HEK293T (cell line): ENCODE data around the gene USH1C.

ENCODE experiments used
- ARNT ChIP-seq: fragments of 450-650 bp; IDR thresholded peaks from 2 replicates; pipeline ENCODE4 v1.6.1; 2017; ENCODE audit warnings: mild to moderate bottlenecking
- CTBP1 ChIP-seq: fragments of 450-650 bp; IDR thresholded peaks from 2 replicates; pipeline ENCODE4 v1.6.1; 2016; ENCODE audit warnings: borderline replicate concordance
- FOXA1 ChIP-seq: fragments of 450-650 bp; IDR thresholded peaks from 2 replicates; pipeline ENCODE4 v1.6.1; 2016; ENCODE audit warnings: mild to moderate bottlenecking
- FOXM1 ChIP-seq: fragments of 450-650 bp; IDR thresholded peaks from 2 replicates; pipeline ENCODE4 v1.6.1; 2017; ENCODE audit warnings: mild to moderate bottlenecking, borderline replicate concordance
- NFRKB ChIP-seq: fragments of 450-650 bp; IDR thresholded peaks from 2 replicates; pipeline ENCODE4 v1.6.1; 2016; ENCODE audit warnings: mild to moderate bottlenecking, moderate library complexity
- SP1 ChIP-seq: fragments of 450-650 bp; IDR thresholded peaks from 2 replicates; pipeline ENCODE4 v1.6.1; 2017
- TF ChIP-seq, protein P1 (sequence below): fragments of 450-650 bp; IDR thresholded peaks from 2 replicates; pipeline ENCODE4 v1.6.1; 2016

- TF ChIP-seq SP1: no peak
- TF ChIP-seq, protein P1, sequence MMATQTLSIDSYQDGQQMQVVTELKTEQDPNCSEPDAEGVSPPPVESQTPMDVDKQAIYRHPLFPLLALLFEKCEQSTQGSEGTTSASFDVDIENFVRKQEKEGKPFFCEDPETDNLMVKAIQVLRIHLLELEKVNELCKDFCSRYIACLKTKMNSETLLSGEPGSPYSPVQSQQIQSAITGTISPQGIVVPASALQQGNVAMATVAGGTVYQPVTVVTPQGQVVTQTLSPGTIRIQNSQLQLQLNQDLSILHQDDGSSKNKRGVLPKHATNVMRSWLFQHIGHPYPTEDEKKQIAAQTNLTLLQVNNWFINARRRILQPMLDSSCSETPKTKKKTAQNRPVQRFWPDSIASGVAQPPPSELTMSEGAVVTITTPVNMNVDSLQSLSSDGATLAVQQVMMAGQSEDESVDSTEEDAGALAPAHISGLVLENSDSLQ: no peak
- no peak for TF ChIP-seq CTBP1
- no peak for TF ChIP-seq NFRKB
- TF ChIP-seq FOXA1: no peak
- no peak for TF ChIP-seq FOXM1
- TF ChIP-seq ARNT: no peak
These were observed 1.2 kb downstream of the USH1C start for GRCh38 chr11:17543041-17543440.
